Left ventricle myocardium inferior (tissue), 1 donor: ENCODE data around the gene KAT14. TPM values are rescaled to one million over a fixed set of nuclear protein-coding genes. Genes with fewer than 3 reads are reported as not detected.
"Not testable (repeated sequence)": the region's sequence is repeated elsewhere in the genome, so short reads cannot be mapped to it uniquely, and the experiment has no call there.

Source experiments
- DNase-seq: peaks from one replicate; pipeline ENCODE4 v3.0.0-alpha.2; 2020
- H3K27ac ChIP-seq: fragments of 200-600 bp; replicated peaks from 2 replicates; pipeline ENCODE4 v1.8.0; 2021
- H3K27me3 ChIP-seq: fragments of 200-600 bp; 2 replicates; pipeline ENCODE4 v1.8.0; 2021; ENCODE audit warnings: low read depth
- H3K36me3 ChIP-seq: fragments of 200-600 bp; 2 replicates; pipeline ENCODE4 v1.8.0; 2021
- H3K4me1 ChIP-seq: fragments of 200-600 bp; 2 replicates; pipeline ENCODE4 v1.8.0; 2021
- H3K4me3 ChIP-seq: fragments of 200-600 bp; 2 replicates; pipeline ENCODE4 v1.8.0; 2021; ENCODE audit warnings: mild to moderate bottlenecking, moderate library complexity
- H3K9me3 ChIP-seq: fragments of 200-600 bp; replicated peaks from 2 replicates; pipeline ENCODE4 v1.8.0; 2021
- CTCF ChIP-seq: fragments of 200-600 bp; IDR thresholded peaks from 2 replicates; pipeline ENCODE4 v1.8.0; 2021; ENCODE audit warnings: antibody characterized with exemption, mild to moderate bottlenecking, borderline replicate concordance
- intact Hi-C: fragments of 100-400 bp; cut with micrococcal nuclease; formaldehyde crosslinking; loops from one replicate; pipeline ENCODE4 v1.11.0; 2022
- total RNA-seq: library from RNA; stranded (reverse); fragmentation: NEBNext Ultra II Directional; extraction: Animal tissue kit (Norgen Biotek cat#: 25700); gene quantifications from one replicate; pipeline ENCODE4 v1.2.1, GENCODE V29; 2021
- donor health status: DM: no; HTN: yes; CAD: no; lungs with severe emphysema.

Gene KAT14
- total RNA-seq, 1 donor from 2014 or later, result 10.7 TPM

- no peak overlapping the region for H3K27ac ChIP-seq
- no peak overlapping the region for H3K4me3 ChIP-seq
- H3K27me3 ChIP-seq, result peaks cover 83% of the 10 kb centered on the region
- no peak for DNase-seq
- H3K4me1 ChIP-seq, result no peaks in the 10 kb centered on the region
- no peaks in the 10 kb centered on the region for H3K36me3 ChIP-seq
- no peaks in the 10 kb centered on the region for H3K9me3 ChIP-seq
- TF ChIP-seq CTCF, result no peak
- intact Hi-C loops, result no loop called here
Observed at GRCh38 chr20:18092890-18093289, 44.8 kb upstream of the KAT14 start.

GRCh38 chr20:18093388-18093787 lies 44.3 kb upstream of the KAT14 start:
- TF ChIP-seq CTCF, result no peak
- no peaks in the 10 kb centered on the region for H3K9me3 ChIP-seq
- H3K4me3 ChIP-seq, result no peak overlapping the region
- H3K27ac ChIP-seq, result no peak overlapping the region
- no peaks in the 10 kb centered on the region for H3K36me3 ChIP-seq
- intact Hi-C loops, result no loop called here
- no peak for DNase-seq
- H3K27me3 ChIP-seq, result peaks cover 83% of the 10 kb centered on the region
- no peaks in the 10 kb centered on the region for H3K4me1 ChIP-seq

- no peak for TF ChIP-seq CTCF
- H3K27me3 ChIP-seq, result peaks cover 82% of the 10 kb centered on the region
- no peaks in the 10 kb centered on the region for H3K4me1 ChIP-seq
- H3K27ac ChIP-seq, result no peak overlapping the region
- no peaks in the 10 kb centered on the region for H3K36me3 ChIP-seq
- H3K9me3 ChIP-seq, result no peaks in the 10 kb centered on the region
- DNase-seq, result no peak
- intact Hi-C loops, result no loop called here
- no peak overlapping the region for H3K4me3 ChIP-seq
Observed at GRCh38 chr20:18094191-18094590, 43.5 kb upstream of the KAT14 start.

GRCh38 chr20:18100569-18100968 lies 37.1 kb upstream of the KAT14 start:
- DNase-seq, intact Hi-C loops, H3K9me3 ChIP-seq, H3K4me1 ChIP-seq, H3K27ac ChIP-seq, H3K36me3 ChIP-seq, H3K4me3 ChIP-seq: not testable (repeated sequence)
- H3K27me3 ChIP-seq, result peaks cover 82% of the 10 kb centered on the region

GRCh38 chr20:18101125-18101810 lies 36.4 kb upstream of the KAT14 start:
- Histone ChIP-seq H3K4me3 (no peak overlapping the region), H3K27ac (no peak overlapping the region), H3K36me3 (no peaks in the 10 kb centered on the region), H3K9me3 (no peaks in the 10 kb centered on the region), H3K27me3 (peaks cover 78% of the 10 kb centered on the region), H3K4me1 (no peaks in the 10 kb centered on the region)
- no peak for TF ChIP-seq CTCF
- intact Hi-C loops, result no loop called here
- no peak for DNase-seq

DNA sequence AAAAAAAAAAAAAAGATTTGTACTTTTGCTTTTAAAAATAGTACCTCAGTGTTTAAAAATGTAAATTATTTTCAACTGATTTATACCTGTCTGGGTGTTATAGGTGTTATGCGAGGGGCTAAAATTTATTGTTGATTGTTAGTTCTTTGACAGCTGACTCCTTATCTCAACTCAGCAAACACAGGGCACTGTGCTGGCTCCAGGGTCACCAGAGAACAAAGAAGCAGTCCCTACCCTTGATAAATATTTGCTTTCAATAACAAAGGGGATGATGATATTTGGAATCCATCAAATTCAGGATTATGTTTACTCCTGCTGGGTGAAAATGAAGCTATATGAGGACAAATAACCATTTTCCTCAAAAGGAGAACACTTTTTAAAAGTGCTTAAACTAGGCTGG lies 34.2 kb upstream of the KAT14 start:
- no peaks in the 10 kb centered on the region for H3K36me3 ChIP-seq
- no peak overlapping the region for H3K4me3 ChIP-seq
- H3K4me1 ChIP-seq, result no peaks in the 10 kb centered on the region
- DNase-seq, result no peak
- no peak for TF ChIP-seq CTCF
- peaks cover 6% of the 10 kb centered on the region for H3K9me3 ChIP-seq
- peaks cover 58% of the 10 kb centered on the region for H3K27me3 ChIP-seq
- H3K27ac ChIP-seq, result no peak overlapping the region
- intact Hi-C loops, result no loop called here
